IMR-90 (cell line): ENCODE data around the gene ILK. TPM values are rescaled to one million over a fixed set of nuclear protein-coding genes. Genes with fewer than 3 reads are reported as not detected.

ENCODE experiments used
- ATAC-seq: fragments of 200-7000 bp; cut with Tn5 transposase; 2 replicates; pipeline ENCODE4 v1.9.1; 2020; ENCODE audit warnings: low read depth, mild to moderate bottlenecking, moderate library complexity
- BruUV-seq: library from RNA; stranded (reverse); fragments of 400-500 nt; replicated peaks from 2 replicates; lab custom pipeline; 2021; lab: Mats Ljungman, UMichigan
- CTCF ChIA-PET: fragments of 300-600 bp; formaldehyde crosslinking; extraction: SDS; loops from one replicate; lab custom pipeline; 2021; ENCODE audit warnings: antibody characterized with exemption; lab: Yijun Ruan, JAX
- POLR2A ChIA-PET: fragments of 300-600 bp; sonication (Branson Sonifier 250); formaldehyde crosslinking; loops from one replicate; lab custom pipeline; 2022; ENCODE audit warnings: antibody characterized with exemption; ENCODE audit not compliant: unreplicated experiment; lab: Charles Lee
- DNase-seq: peaks from one replicate; pipeline ENCODE4 v3.0.0; 2013
- H2AFZ ChIP-seq: replicated peaks from 2 replicates; pipeline ENCODE3; 2013; ENCODE audit warnings: low read length, mild to moderate bottlenecking; ENCODE audit not compliant: poor library complexity
- H2AK5ac ChIP-seq: 2 replicates; pipeline ENCODE4 v1.6.1; 2013; ENCODE audit warnings: low read depth, low read length, inconsistent platforms
- H2AK9ac ChIP-seq: replicated peaks from 2 replicates; pipeline ENCODE3; 2013; ENCODE audit warnings: mild to moderate bottlenecking, low read depth, low read length, moderate library complexity; ENCODE audit not compliant: poor library complexity
- H2BK120ac ChIP-seq: 2 replicates; pipeline ENCODE4 v1.6.1; 2013; ENCODE audit warnings: low read depth, low read length, inconsistent platforms
- H2BK15ac ChIP-seq: 3 replicates; pipeline ENCODE4 v1.6.1; 2013; ENCODE audit warnings: low read depth, low read length, inconsistent platforms
- H2BK20ac ChIP-seq: 2 replicates; pipeline ENCODE4 v1.6.1; 2013; ENCODE audit warnings: low read depth, mild to moderate bottlenecking, inconsistent platforms, low read length, moderate library complexity
- H2BK5ac ChIP-seq: 2 replicates; pipeline ENCODE4 v1.6.1; 2013; ENCODE audit warnings: mild to moderate bottlenecking, low read depth, low read length, inconsistent platforms; ENCODE audit not compliant: poor library complexity, severe bottlenecking
- H3K14ac ChIP-seq: replicated peaks from 2 replicates; pipeline ENCODE4 v1.6.1; 2013; ENCODE audit warnings: low read depth, low read length, inconsistent platforms
- H3K18ac ChIP-seq: 2 replicates; pipeline ENCODE4 v1.6.1; 2013; ENCODE audit warnings: low read depth, low read length, control low read depth
- H3K23ac ChIP-seq: 2 replicates; pipeline ENCODE4 v1.6.1; 2013; ENCODE audit warnings: low read depth, low read length, inconsistent platforms
- H3K27ac ChIP-seq: 2 replicates; pipeline ENCODE4 v1.5.1; 2013; ENCODE audit warnings: mild to moderate bottlenecking, control low read depth, low read length; ENCODE audit not compliant: insufficient read depth
- H3K27me3 ChIP-seq: 2 replicates; pipeline ENCODE4 v1.6.1; 2013; ENCODE audit warnings: low read length; ENCODE audit not compliant: control insufficient read depth, insufficient read depth
- H3K36me3 ChIP-seq: 2 replicates; pipeline ENCODE4 v1.6.1; 2013; ENCODE audit warnings: low read length, mixed read lengths; ENCODE audit not compliant: control insufficient read depth, insufficient read depth
- H3K4ac ChIP-seq: 2 replicates; pipeline ENCODE4 v1.6.1; 2013; ENCODE audit warnings: low read depth, low read length, inconsistent platforms
- H3K4me1 ChIP-seq: 2 replicates; pipeline ENCODE4 v1.6.1; 2013; ENCODE audit warnings: low read length, mixed read lengths; ENCODE audit not compliant: control insufficient read depth, insufficient read depth
- H3K4me2 ChIP-seq: 2 replicates; pipeline ENCODE4 v1.6.1; 2013; ENCODE audit warnings: low read depth, mild to moderate bottlenecking, control low read depth, low read length, moderate library complexity
- H3K4me3 ChIP-seq: 2 replicates; pipeline ENCODE4 v1.5.1; 2013; ENCODE audit warnings: low read depth, mild to moderate bottlenecking, control low read depth, low read length, moderate library complexity; ENCODE audit not compliant: insufficient read depth
- H3K56ac ChIP-seq: 2 replicates; pipeline ENCODE4 v1.6.1; 2013; ENCODE audit warnings: low read length, inconsistent platforms; ENCODE audit not compliant: insufficient read depth; ENCODE audit errors: extremely low read depth
- H3K79me1 ChIP-seq, 2 experiments: 2 replicates each; pipeline ENCODE4 v1.6.1; 2013; ENCODE audit warnings: low read length in 2 of 2, inconsistent platforms in 1 of 2, low read depth in 1 of 2
- H3K9ac ChIP-seq: 2 replicates; pipeline ENCODE4 v1.6.1; 2013; ENCODE audit warnings: low read depth, low read length, control low read depth
- H3K9me1 ChIP-seq: 2 replicates; pipeline ENCODE4 v1.6.1; 2013; ENCODE audit warnings: low read length, inconsistent platforms; ENCODE audit not compliant: insufficient read depth
- H3K9me3 ChIP-seq: 2 replicates; pipeline ENCODE4 v1.6.1; 2013; ENCODE audit warnings: low read length; ENCODE audit not compliant: control insufficient read depth, insufficient read depth
- H4K20me1 ChIP-seq: 2 replicates; pipeline ENCODE4 v1.6.1; 2013; ENCODE audit warnings: low read length, inconsistent platforms; ENCODE audit not compliant: insufficient read depth
- H4K5ac ChIP-seq: 2 replicates; pipeline ENCODE4 v1.6.1; 2013; ENCODE audit warnings: mild to moderate bottlenecking, low read depth, low read length, control low read depth
- H4K8ac ChIP-seq, 2 experiments: 2 replicates each; pipeline ENCODE4 v1.6.1; 2013; ENCODE audit warnings: low read depth in 2 of 2, low read length in 2 of 2, control low read depth in 1 of 2, inconsistent platforms in 1 of 2
- H4K91ac ChIP-seq: 2 replicates; pipeline ENCODE4 v1.6.1; 2013; ENCODE audit warnings: low read depth, low read length, inconsistent platforms; ENCODE audit not compliant: insufficient read depth
- MAFK ChIP-seq: IDR thresholded peaks from 2 replicates; pipeline ENCODE4 v1.6.1; 2012; ENCODE audit warnings: low read depth, low read length, improper control_type of control experiment
- NFE2L2 ChIP-seq: fragments of 150-350 bp; IDR thresholded peaks from 2 replicates; pipeline ENCODE4 v1.6.1; 2016; ENCODE audit warnings: low read depth, mild to moderate bottlenecking, low read length
- POLR2A ChIP-seq: IDR thresholded peaks from 2 replicates; pipeline ENCODE4 v1.6.1; 2012; ENCODE audit warnings: mild to moderate bottlenecking, low read depth, low read length
- RAD21 ChIP-seq: IDR thresholded peaks from 2 replicates; pipeline ENCODE4 v1.6.1; 2012; ENCODE audit warnings: low read length, improper control_type of control experiment
- RCOR1 ChIP-seq: IDR thresholded peaks from 2 replicates; pipeline ENCODE4 v1.6.1; 2012; ENCODE audit warnings: mild to moderate bottlenecking, low read length, improper control_type of control experiment; ENCODE audit not compliant: insufficient replicate concordance
- USF2 ChIP-seq: fragments of 150-350 bp; IDR thresholded peaks from 2 replicates; pipeline ENCODE4 v1.6.1; 2017; ENCODE audit warnings: mild to moderate bottlenecking, antibody characterized with exemption, low read length, low read depth
- WGBS, 2 experiments: methylation state at CpG; one replicate each; pipeline versions ENCODE4 v1.1.5 to v1.1.7; 2013; ENCODE audit warnings: missing lambda C conversion rate in 2 of 2; ENCODE audit not compliant: insufficient read length in 1 of 2; ENCODE audit errors: extremely low coverage in 2 of 2; 5-methylcytosine and 5-hydroxymethylcytosine counted together
- dilution Hi-C: fragments of 300-500 bp; cut with HindIII; formaldehyde crosslinking; loops from one replicate; pipeline ENCODE4 v1.14.3; 2018; ENCODE audit warnings: low sequenced_read_pairs; ENCODE audit not compliant: unreplicated experiment
- in situ Hi-C: fragments of 300-500 bp; cut with MboI; formaldehyde crosslinking; loops from 3 replicates; pipeline ENCODE4 v1.14.3; 2019; ENCODE audit warnings: low sequenced_read_pairs, inconsistent platforms, mixed read lengths
- intact Hi-C: fragments of 100-400 bp; cut with micrococcal nuclease; formaldehyde crosslinking; loops from 2 replicates; pipeline ENCODE4 v1.10.0; 2022
- polyA plus RNA-seq, 3 experiments: library from polyadenylated mRNA; depleted of rRNA; stranded (reverse); fragments of >200 nt; gene quantifications; 2 replicates each; pipeline ENCODE4 v1.2.3, GENCODE V29; 2012; ENCODE audit warnings: low replicate concordance in 1 of 3
- total RNA-seq: library from RNA; depleted of rRNA; stranded (reverse); fragments of >200 nt; gene quantifications from 2 replicates; pipeline ENCODE4 v1.2.3, GENCODE V29; 2012

ILK gene
- total and polyA plus RNA-seq, 2 of the 4 experiments (the other 2 are of a cell fraction): 339 to 389 TPM

DNA sequence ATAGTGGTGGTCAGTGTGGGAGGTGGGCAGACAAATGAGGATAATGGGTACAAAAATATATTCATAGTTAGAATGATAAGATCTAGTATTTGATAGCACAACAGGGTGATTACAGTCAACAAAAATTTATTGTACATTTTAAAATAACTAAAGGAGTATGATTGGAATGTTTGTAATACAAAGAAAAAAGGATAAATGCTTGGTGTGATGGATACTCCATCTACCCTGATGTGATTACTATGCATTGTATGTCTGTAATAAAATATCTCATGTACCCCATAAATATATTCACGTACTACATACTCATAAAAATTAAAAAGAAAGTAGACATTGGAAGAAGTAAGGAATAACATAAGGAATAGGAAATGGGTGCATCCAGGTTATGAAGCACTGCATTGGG is 15.6 kb upstream of the ILK start:
- peaks cover 2% of the 10 kb centered on the region; the same call in 1 of the 2 replicates for H3K9me3 ChIP-seq
- no peak for ATAC-seq
- no peak overlapping the region for H3K9ac ChIP-seq
- H2BK15ac ChIP-seq: no peak overlapping the region
- intact Hi-C loops: no loop called here
- H3K18ac ChIP-seq: no peak overlapping the region
- WGBS, 2 experiments: no CpG with 5 or more reads among the region's 1 CpG
- no peak overlapping the region for H3K4ac ChIP-seq
- H2BK120ac ChIP-seq: no peak overlapping the region
- H2BK5ac ChIP-seq: no peak overlapping the region
- BruUV-seq: no TSS peak
- H4K20me1 ChIP-seq: no peaks in the 10 kb centered on the region; the same call in 1 of the 2 replicates
- no peak overlapping the region for H4K8ac ChIP-seq
- no peak overlapping the region for H3K27ac ChIP-seq
- no peak overlapping the region for H2AK5ac ChIP-seq
- peaks cover 0 to 2% of the 10 kb centered on the region in 2 experiments; a peak in 2 of 4 replicates for H3K79me1 ChIP-seq
- no peak overlapping the region for H2AK9ac ChIP-seq
- peaks cover 5% of the 10 kb centered on the region; the same call in 1 of the 2 replicates for H3K36me3 ChIP-seq
- H2BK20ac ChIP-seq: no peak overlapping the region
- TF ChIP-seq POLR2A (no peak), NFE2L2 (no peak), USF2 (no peak), MAFK (no peak), RCOR1 (no peak), RAD21 (no peak)
- no peaks in the 10 kb centered on the region for H3K27me3 ChIP-seq
- ChIA-PET POLR2A (no interaction called here), CTCF (no interaction called here)
- in situ Hi-C loops: no loop called here
- H3K56ac ChIP-seq: no peak overlapping the region
- no peak overlapping the region for H3K4me3 ChIP-seq
- H2AFZ ChIP-seq: no peak overlapping the region
- H3K4me1 ChIP-seq: no peaks in the 10 kb centered on the region
- dilution Hi-C loops: no loop called here
- H4K91ac ChIP-seq: no peak overlapping the region
- H3K9me1 ChIP-seq: no peaks in the 10 kb centered on the region
- no peak overlapping the region for H3K23ac ChIP-seq
- no peak for DNase-seq
- no peak overlapping the region for H3K4me2 ChIP-seq
- H4K5ac ChIP-seq: no peak overlapping the region
- H3K14ac ChIP-seq: no peak overlapping the region
